ENCODE measurements around the gene ASTN1.

ASTN1 gene

DNA sequence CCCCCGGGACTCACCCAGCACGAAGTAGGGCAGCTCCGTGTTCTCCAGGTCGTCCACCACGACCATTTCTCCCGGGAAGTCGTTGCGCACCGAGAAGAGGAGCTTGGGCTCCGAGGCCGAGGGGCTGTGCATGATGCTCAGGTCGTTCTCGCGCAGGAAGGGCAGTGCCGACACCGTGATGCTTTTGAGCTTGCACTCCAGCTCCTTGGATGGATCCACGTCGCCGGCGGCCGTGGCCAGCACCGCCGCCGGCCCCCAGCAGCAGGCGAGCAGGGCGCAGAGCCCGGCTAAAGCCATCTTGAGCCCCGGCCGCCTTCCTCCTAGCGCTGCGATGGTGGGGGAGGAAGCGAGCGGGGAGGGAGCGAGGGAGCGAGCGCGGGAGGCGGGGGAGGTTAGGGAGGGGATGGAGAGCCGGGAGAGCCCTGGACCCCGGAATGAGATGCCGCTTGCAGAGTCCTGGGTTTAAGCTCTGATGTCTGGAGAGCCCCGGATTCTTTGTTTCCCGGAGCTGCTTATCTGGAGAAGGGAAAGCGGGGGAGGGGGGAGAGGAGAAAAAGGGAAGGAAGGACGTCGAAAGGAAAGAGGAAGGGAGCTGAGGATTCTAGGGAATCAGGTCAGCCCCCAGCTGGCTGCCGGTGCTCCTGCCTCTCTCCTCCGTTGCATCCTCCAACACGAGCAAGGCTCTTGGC lies at the start of gene ASTN1:
TSS of gene ASTN1 (minus strand) at position 333 of the 689 bp plus-strand sequence. CDS start at position 297, 36 bp downstream.
- no peak for DNase-seq

DNA sequence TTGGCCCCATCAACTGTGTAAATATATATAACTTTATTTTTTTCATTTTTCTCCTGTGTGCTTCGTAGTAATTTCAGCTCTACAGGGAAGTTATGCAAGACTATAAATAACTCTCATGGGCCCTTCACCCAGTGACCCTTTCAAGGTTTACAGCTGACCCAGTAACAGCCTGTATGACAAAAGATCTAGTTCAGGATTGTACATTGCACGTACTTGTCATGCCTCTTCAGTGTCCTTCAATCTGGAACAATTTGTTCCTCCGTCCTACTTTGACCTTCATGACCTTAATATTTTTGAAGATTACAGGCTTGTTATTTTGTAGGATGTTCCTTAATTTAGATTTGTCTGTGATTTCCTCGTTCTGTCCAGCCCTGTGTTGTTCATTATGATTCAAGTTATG lies 46.7 kb upstream of the ASTN1 start:
- DNase-seq, result no peak

DNA sequence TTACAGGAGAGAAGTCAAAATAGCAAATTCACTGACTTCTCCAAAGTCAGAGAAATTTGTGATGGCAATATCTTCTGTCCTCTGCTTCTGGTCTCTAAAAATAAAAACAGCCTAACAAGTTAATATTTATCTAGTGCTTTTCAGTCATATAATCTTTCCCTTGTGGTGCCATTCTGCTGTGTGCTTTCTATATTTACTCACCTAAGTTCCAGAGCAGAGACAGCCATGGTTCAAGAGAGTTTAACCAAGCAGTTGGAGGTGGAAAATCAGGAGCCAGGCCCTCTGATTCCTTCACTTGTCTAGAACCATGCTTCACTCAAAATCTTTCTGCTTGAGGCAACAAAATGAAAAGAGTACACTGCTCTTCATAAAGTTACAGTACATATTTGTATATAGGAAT lies 45.6 kb upstream of the ASTN1 start:
- no peak for DNase-seq

DNA sequence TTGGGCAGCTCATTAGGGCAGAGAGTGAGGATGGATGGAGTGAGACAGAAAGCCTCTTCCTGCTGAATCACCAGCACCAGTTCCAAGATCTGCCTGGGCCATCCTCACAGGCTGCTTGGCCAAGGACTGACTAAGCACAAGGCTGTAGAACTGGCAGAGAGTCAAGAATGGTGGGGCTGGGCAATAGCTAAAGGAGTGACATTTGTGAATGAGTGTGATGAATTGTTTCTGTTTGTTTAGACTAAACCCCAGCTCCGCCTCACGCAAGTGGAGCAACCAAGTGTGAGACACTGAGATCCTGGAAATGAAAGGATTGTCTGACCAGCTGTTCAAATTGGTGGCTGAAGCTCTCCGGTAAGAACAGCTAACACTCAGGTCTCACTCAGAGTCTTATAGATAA lies 44.8 kb upstream of the ASTN1 start:
- DNase-seq, result no peak

DNA sequence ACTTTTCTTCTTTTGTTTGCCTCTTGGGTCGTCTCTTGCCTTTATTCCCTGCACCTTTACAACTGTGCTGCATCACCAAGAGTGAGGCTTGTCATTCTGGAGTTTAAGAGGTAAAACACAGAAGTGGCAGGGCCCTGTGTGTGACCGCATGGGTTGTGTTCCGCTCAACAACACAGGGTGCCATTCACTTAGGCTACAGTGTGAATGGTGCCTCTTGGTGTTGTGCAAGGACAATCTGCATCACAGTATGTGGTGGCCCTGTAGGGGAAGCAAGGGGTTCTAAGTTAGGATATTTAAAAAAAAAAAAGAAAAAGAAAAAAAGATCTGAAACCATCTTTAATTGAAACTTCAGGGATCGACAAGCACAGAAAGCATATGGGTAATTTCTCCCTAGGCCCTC lies 44.4 kb upstream of the ASTN1 start:
- no peak for DNase-seq

DNA sequence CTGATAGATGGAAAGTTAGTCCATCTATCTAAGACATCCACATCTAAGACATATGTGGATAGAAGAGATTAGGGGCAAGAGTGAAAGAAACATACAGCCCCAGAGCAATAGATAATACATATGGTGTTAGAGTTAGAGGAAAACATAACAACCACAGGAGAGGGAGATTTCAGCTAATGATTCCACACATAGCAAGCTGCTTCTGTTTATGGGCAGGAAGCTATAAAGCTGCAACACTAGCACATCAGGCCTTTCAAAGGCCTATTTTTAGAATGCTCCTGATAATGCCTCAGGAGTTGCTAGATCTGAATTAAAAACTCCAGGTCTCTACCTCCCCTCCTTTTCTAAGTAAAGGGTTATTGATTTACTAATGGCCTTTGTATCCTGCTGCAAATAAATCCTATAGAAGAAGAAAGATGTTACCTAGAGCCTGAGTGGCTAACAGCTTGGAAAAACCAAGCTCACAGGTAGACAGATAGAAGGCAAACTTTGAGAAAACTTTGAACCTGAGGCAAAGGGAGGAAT lies 42.4 kb upstream of the ASTN1 start:
- DNase-seq, result no peak

DNA sequence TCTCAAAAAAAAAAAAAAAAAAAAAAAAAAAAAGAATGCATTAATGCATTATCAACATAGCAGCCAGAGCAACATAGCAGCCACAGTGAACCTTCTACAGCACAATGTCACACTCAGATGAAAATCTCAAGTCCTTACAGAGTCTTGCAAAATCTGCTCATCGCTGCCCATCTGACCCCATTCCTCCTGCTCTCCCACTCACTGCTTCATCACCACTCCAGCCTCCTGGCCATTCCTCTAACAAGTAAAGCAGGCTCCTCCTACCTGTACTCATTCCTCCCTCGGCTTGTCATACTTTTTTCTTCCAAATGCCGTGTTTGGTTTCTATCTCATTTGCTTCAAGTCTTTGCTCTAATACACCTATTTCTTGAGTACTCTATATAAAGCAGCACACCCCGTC lies 35.8 kb upstream of the ASTN1 start:
- DNase-seq, result no peak

DNA sequence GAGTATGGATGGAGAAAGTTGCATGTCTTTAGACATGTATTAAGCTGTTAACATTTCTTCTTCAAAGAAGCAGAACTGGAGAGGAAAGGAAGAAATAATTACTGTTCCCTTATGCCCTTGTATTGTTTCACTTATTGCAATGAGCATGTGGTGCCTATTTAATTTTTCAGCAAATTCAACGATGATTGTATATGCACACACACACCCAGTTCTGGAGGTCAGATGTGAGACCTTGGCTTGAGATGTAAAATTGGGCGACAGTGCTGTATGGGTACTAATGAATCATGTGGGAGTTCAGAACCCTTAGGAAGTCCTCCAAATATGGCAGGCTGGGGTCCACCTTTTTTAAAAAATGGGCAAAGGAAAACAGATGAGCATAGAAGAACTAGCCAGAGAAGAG lies 33.7 kb upstream of the ASTN1 start:
- DNase-seq, result no peak

DNA sequence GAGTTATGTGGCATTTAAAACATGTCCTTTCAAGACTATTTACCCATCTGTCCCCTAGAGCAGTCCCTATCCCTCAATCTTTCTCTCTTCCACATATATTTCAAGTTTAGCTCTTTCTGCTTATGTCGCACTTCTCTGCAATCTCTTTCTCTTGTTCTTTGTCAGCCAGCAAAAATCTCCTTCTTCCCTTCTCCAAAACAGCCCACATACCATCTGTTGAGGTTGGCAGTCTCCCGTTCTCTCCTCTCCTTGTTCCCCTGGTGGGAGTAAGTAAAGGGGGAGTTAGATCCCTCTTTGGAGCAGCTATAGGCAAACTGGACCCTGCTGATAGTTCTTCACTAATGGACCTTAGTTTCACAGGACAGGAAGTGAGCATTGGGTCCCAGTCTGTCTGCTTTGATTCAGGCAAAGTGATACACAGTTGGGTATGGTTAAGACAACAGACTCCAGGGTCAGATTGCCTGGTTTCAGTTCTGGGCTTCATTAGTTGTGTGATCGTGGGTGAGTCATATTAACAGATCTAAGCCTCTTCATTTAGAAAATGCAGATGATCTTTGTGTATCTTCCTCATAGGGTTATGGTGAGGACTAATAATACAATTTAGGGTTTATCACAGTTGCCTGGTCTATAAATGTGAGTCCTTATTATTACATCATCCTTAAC lies 25.9 kb upstream of the ASTN1 start:
- no peak for DNase-seq

DNA sequence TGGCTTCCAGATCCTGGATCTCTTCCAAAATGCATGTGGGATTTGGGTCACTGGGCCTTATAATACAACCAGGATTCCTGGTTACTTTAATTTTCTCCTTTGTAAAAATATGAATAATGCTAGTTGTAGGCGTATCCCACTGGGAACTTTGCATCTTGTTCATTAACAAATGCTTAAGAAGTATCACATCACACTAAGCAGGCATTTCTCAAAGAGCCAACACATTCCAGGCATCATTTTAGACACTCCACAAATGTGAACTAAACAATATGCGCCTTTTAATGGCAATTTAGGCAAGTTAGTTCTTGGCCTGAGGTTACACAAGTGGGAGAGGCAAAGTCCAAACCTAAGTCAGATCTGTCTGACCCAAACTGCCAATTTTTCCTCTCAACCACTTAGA lies 22.1 kb upstream of the ASTN1 start:
- no peak for DNase-seq

DNA sequence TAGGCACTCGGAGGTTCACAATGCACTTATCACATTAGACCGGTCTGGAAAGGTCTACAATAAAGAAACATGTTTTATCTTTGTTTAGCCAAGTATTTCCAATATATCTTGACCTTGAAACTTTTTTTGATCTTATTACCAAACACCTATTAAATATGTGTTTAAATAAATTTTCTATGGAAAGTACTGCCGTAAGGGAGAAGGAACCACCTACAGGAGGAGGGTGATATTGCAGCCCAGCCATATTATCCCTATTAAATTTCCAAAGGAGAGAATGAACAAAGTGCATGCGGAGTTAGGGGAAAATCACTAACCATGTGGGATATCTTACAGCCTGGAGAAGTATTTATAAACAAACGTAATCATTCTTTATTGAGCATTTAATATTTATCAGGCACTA lies 20.7 kb upstream of the ASTN1 start:
- DNase-seq, result no peak

DNA sequence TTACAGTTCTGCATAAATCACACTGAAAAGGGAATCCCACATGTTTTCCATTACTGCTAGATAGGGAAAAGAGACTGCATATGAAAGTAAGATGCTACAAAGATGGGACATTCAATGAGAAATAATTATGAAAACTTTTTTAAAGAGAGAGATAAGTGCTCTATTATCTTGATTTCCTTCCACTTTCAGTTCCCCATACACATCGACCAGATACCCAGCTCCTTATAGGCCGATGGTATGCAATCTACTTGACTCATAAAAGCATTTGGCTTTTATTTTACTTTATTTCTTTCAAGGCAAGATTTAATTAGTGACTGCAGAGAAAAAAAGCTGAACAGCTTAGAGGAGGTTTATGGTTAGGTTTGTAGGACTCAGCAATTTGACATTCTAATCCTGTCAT lies 19.3 kb upstream of the ASTN1 start:
- DNase-seq, result no peak

DNA sequence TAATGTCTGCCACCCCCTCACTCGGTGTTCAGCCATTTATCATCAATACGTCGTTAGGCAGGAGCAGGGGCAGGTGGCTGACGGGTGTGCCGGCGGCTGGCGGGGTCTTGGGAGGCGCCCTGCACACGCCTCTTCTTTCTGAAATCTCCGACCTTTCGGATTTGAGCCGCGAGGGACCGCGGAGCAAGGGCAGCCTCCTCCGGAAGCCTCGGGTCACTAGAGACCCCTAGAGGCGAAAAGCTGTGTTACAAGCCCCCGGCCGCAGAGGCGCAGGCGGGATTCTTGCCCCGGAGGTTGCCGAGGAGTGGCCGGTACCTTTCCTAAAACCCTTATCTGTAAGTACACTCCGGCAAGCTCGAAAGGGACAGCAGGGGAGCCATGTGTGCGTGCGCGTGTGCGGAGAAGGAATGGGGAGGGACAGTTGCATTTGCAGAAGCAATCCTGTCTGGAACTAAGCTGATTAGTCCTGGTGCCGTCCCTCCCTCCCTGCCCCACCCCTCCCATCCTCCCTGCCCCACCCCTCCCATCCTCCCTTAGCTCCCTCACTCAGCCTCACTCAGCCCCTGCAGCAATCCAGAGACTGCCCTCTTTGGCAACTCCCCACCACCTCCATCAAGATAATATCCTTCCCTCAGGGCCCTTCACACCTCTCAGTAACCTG lies 17.2 kb upstream of the ASTN1 start:
- peak in 1 of 2 experiments; percentile 24 for DNase-seq

DNA sequence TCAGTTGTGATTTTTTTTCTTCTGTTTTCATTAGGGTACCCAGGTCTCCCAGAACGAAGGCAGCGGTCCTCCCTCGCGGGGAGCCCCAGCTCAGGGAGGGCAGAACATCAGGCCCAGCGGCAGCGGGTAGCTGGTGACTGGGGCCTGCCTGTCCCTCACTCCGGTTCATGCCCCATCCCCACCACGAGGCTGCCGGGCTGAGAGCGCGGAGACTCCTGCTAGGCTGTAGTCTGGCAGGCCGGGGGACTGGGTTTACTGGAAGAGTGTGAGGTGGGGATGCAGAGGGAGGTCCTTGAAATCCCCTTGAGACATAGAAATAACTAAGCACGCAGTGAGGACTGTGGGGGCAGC lies 16.7 kb upstream of the ASTN1 start:
- no peak for DNase-seq

DNA sequence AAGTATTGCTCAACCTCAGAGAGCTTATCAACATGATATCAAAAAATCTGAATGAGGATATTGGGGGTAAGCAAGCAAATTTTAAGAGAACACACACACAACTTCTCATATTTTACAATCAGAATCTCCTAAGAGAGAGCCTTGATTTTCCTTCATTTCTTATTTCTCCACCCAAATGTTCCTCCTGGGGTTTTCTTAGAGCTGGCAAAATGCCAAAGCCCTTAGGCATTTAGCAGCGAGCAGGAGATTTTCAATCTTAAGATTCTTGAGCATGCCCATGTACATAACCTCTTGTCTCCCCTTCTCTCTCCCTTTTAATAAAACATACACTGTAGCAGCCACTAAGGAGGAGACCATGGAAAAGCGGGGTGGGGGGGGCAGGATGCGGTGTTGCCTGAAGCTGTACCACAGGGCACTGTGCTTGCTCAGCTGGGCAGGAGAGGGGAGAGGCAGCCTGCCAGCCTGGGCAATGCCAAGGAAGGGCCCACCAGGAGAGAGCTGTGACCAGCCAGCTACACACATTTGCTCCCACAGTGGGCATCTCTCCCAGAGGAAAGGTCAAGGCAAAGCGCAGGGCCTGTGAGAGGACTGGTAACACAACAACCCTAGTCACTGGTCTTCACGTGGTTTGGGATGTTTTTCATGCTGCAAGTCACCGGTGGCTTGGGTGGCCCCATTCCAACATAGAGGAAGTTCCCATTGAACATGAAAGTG lies 10.6 kb upstream of the ASTN1 start:
- DNase-seq, result no peak

DNA sequence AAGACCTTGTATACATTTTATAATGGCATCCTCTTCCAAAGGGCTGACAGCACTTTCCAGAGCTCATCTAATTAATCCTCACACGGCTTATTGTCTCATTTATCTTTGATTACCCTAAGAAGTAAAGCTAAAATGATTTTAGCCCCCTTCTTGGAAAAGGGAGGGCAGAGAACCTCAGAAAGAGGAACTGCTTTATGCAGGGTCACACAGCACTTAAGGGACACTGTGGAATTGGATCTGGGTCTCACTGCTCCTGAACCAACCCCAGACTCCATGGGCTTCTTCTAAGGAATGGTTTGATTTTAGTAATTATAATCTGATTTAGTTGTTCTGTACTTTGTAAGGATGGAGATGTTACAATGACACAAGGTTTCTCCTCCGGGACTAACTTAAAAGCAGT lies 9.5 kb upstream of the ASTN1 start:
- no peak for DNase-seq

DNA sequence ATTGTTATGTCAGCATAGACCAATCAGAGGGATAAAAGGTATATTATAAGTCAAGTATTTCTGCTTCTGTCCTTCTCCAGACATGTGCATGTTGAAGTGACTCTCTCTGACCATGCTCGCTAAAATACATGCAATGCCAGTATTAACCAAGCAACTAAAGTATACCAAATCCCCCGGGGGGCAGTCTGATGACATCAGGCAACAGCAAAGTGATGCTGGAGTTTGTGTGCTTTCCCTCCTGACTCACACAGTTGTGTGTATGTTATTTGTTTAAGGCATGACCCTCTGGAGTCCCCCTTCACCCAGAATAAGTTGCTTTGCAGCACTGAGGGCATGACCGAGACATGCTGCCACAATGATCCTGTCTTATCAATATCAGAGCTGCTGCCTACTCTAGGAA lies 8.4 kb upstream of the ASTN1 start:
- DNase-seq, result no peak

DNA sequence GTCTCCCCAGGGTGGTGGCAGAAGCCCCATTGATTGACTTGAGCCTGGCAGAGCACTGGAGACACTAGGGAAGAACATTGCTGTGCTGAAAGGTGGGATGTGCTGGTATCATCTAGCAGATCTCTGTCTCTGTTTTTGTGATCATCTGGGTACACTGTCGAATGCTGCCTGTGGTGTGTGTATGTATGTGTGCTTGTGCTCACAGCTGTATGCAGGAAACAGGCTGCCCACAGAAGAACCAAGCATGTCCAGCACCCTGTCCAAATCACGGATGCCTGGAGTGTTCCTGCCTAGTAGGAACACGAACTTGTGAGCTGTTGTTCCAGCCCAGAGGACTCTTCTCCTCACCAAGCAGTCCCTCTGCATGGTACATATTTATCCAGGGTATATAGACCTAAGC lies 7.8 kb upstream of the ASTN1 start:
- no peak for DNase-seq

DNA sequence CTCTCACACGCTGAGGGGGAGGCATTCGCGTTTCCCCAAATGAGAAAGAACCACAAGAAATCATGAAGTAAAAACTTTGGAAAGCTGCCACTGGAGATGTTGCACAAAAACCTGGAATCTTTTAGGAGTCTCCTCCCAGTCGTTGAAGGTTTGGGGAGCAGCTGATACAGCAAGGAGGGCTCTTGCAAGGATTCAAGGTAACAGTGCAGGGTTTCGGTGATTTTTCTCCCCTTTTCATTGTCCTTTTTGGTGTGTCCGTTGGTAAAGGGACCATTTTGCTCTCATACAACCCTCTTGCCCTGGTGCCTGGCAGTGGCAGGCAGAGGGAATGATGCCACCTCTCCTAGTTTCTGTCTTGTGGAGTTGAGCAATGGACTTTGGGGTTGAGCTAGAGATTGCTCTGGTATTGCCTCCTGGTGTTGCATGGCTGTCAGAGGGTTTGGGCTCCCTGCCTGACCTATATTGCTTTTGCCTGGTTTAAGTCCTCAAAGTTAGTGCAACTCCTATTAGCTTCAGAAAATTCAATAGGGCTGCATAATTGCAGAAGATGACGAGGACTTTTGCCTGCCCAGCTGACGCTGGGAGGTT lies 7.1 kb upstream of the ASTN1 start:
- no peak for DNase-seq

DNA sequence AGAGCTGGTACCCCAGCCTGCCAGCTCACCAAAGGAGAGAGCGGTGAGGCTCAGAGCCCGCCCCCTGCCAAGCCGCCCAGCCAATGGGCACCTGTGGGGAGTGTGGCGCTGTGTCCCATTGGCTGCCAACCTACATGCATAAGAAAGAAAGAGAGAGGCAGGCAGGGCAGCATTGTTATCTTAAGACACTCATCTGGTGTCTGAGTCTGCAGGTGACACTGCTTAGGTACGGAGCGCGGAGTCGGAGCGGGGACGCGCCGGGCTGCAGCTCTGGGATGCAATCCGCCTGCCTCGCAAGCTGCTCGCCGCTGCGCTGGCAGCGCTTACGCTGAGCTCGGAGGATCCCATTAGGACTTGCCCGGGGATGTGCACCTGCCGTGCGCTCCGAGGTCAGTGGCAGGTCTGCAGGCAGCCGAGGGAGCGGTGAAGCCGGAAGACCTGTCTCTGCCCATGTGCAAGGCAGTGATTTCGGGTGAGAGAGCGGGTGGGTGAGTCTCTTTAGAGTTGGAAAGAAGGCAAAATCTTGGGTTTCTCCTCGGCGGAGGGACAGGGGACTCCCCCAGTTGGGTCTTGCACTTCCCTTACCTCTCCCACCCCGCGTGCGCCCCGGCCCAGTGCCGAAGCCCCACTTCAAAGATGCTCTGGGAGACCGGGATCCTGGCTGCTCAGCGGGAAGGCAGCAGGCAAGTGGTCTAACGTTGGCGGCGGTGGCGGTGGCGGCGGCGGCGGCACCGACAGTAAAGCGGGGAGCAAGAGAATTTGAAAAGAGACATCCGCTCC lies 6.4 kb upstream of the ASTN1 start, which contains the start of gene BRINP2:
TSS of gene BRINP2 (plus strand) at position 203 of the 780 bp plus-strand sequence. CDS start 58,919 bp downstream, outside the sequence.
- no peak for DNase-seq

DNA sequence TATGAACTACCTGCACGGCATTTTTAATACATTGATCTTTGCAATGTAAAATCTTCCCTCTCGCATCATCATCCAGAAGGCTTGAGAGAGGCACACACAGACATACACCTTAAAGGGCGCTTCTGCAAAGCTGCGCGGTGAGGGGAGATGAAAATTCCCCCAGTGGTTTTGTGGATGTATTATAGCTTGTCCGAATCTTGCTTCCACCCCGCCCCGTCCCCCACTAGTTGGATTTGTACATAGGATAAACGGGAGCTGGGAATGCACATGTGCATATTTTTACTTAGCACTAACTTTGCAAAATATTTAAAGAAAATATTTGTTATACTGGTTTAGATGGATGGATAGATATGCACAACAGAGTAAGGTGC lies 542 bp upstream of the ASTN1 start:
- DNase-seq, result no peak

DNA sequence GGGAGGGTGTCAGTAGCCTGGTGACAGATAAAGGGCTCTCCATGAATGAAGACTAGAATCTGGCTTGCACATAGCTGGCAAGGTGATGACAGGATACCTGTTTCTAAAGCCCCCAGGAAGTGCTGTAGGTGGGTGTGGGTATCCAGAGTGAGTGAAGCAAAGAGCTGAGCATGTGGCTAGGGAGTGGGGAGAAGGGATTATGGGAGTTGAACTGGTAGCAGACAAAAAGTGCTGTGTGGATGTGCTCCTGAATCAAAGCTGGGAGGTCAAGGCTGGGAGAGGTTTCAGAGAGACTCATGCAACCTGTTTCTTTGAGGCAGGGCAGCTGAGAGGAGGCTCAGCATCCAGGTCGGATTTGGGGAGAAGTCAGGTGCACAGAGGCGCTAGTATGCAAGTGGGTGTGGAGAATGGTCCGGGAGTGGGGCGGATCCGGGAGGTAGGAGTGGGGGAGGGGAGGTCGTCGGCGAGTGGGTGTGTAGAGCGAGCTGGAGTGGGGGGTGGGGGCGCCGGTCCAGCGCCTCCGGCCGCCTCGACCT lies 600 bp downstream of the ASTN1 start:
- no peak for DNase-seq
